GM12874 (cell line): ENCODE results near the gene OSGIN1.

ENCODE experiments used
- CTCF ChIP-seq: IDR thresholded peaks from 2 replicates; pipeline ENCODE4 v1.5.1; 2011; ENCODE audit warnings: low read depth, mild to moderate bottlenecking, control low read depth, low read length, moderate library complexity; ENCODE audit not compliant: insufficient read depth

The OSGIN1 gene

GRCh38 chr16:83967091-83967490 lies 14.1 kb downstream of the OSGIN1 start:
- TF ChIP-seq CTCF = no peak

GRCh38 chr16:83967838-83968305 lies 14.8 kb downstream of the OSGIN1 start, which contains the start of gene NECAB2:
Gene NECAB2 (plus strand): TSS chr16:83968244. CDS start chr16:83968649, 405 bp downstream.
- peak; percentile 56 for TF ChIP-seq CTCF

GRCh38 chr16:83968306-83968851 lies 15.3 kb downstream of the OSGIN1 start:
- no peak for TF ChIP-seq CTCF

- no peak for TF ChIP-seq CTCF
These were observed 16.0 kb downstream of the OSGIN1 start for GRCh38 chr16:83968891-83969649.

- TF ChIP-seq CTCF = no peak
These were observed 16.9 kb downstream of the OSGIN1 start for GRCh38 chr16:83969771-83970429.

- TF ChIP-seq CTCF = no peak
These were observed 17.4 kb downstream of the OSGIN1 start for GRCh38 chr16:83970430-83970815.
